Motor neuron (in vitro differentiated cells): ENCODE results near the gene TIMP3. TPM values are rescaled to one million over a fixed set of nuclear protein-coding genes. Genes with fewer than 3 reads are reported as not detected.

Experiments used
- ATAC-seq, 8 experiments: fragments of 200-7000 bp; cut with Tn5 transposase; replicated peaks in 6 of 8; 2 replicates each; pipeline ENCODE4 v1.8.0; 2021; ENCODE audit warnings: mild to moderate bottlenecking in 8 of 8, moderate library complexity in 8 of 8
- H3K27ac ChIP-seq, 2 donors: fragments of 250-450 bp; sonication (Bioruptor Pico); 2 replicates each; pipeline ENCODE4 v1.9.0; 2021; ENCODE audit warnings: antibody characterized with exemption in 2 of 2, mild to moderate bottlenecking in 2 of 2, moderate library complexity in 1 of 2
- H3K4me1 ChIP-seq, 2 donors: fragments of 250-450 bp; sonication (Bioruptor Pico); replicated peaks in 1 of 2; 2 replicates each; pipeline ENCODE4 v1.6.1; 2021; ENCODE audit warnings: antibody characterized with exemption in 2 of 2, mild to moderate bottlenecking in 2 of 2, moderate library complexity in 1 of 2
- H3K4me3 ChIP-seq, 5 donors: fragments of 250-450 bp; sonication (Bioruptor Pico); 2 replicates each; pipeline ENCODE4 v1.9.0; 2021; ENCODE audit warnings: antibody characterized with exemption in 5 of 5, mild to moderate bottlenecking in 5 of 5, moderate library complexity in 4 of 5
- WGBS, 10 experiments: fragments of 450-650 bp; shearing (Covaris generic); methylation state at CpG; one replicate each; pipeline ENCODE4 v1.0.0; 2022; 5-methylcytosine and 5-hydroxymethylcytosine counted together
- in situ Hi-C, 9 experiments: fragments of 400-800 bp; cut with MboI; loops; one replicate each; pipeline ENCODE4 v1.15.0; 2021; ENCODE audit warnings: low sequenced_read_pairs in 9 of 9, low pct_unique_long_range_greater_than_20kb in 2 of 9; ENCODE audit not compliant: unreplicated experiment in 9 of 9
- total RNA-seq, 8 experiments: library from RNA; unstranded; fragments of 300-600 nt; gene quantifications; 2 replicates each; pipeline versions ENCODE4 v1.2.3 to v1.2.4, GENCODE V29; 2022

Gene TIMP3
- total RNA-seq, 8 experiments from 2014 or later = 1.5 to 151 (median 10.9) TPM

GRCh38 chr22:32826537-32826936, 25.0 kb downstream of the TIMP3 start:
- no peak overlapping the region for H3K27ac ChIP-seq
- H3K4me1 ChIP-seq = peaks cover 7 to 14% of the 10 kb centered on the region in 2 donors
- 20 to 100% (median 84%) methylated on average over 1 to 2 of the region's 2 CpGs; no CpG with 5 or more reads in 2 of the 10 experiments for WGBS, 10 experiments
- in situ Hi-C loops = loop anchor here in 2 of 9 experiments (25.0 kb wide), 1 partner anchor 161 kb away; no protein-coding TSS in a partner anchor
- peak in 3 of 8 experiments; percentile 8 to 35 (median 14) for ATAC-seq
- no peak overlapping the region for H3K4me3 ChIP-seq

- WGBS, 10 experiments = 0 to 100% (median 77%) methylated on average over 1 to 5 of the region's 7 CpGs; no CpG with 5 or more reads in 2 of the 10 experiments
- H3K4me1 ChIP-seq = peaks cover 7 to 16% of the 10 kb centered on the region in 2 donors
- no peak overlapping the region for H3K27ac ChIP-seq
- H3K4me3 ChIP-seq = no peak overlapping the region
- in situ Hi-C loops = loop anchor here in 2 of 9 experiments (25.0 kb wide), 1 partner anchor 160 kb away; no protein-coding TSS in a partner anchor
- peak in 2 of 8 experiments; percentile 70 to 75 for ATAC-seq
Observed at GRCh38 chr22:32827049-32827602, 25.6 kb downstream of the TIMP3 start.

- no peak for ATAC-seq
- Histone ChIP-seq H3K4me1 (peaks cover 7 to 16% of the 10 kb centered on the region in 2 donors), H3K4me3 (no peak overlapping the region), H3K27ac (no peak overlapping the region)
- in situ Hi-C loops = loop anchor here in 2 of 9 experiments (25.0 kb wide), 1 partner anchor 159 kb away; no protein-coding TSS in a partner anchor
- 0 to 100% (median 80%) methylated on average over 1 to 2 of the region's 2 CpGs; no CpG with 5 or more reads in 3 of the 10 experiments for WGBS, 10 experiments
Observed at GRCh38 chr22:32828150-32828549, 26.6 kb downstream of the TIMP3 start.

- Histone ChIP-seq H3K27ac (no peak overlapping the region), H3K4me3 (no peak overlapping the region), H3K4me1 (peaks cover 7 to 16% of the 10 kb centered on the region in 2 donors)
- WGBS, 10 experiments = 33 to 86% (median 67%) methylated on average over 1 to 4 of the region's 5 CpGs; no CpG with 5 or more reads in 4 of the 10 experiments
- in situ Hi-C loops = loop anchor here in 2 of 9 experiments (25.0 kb wide), 1 partner anchor 159 kb away; no protein-coding TSS in a partner anchor
- ATAC-seq = no peak
Observed at GRCh38 chr22:32828561-32828960, 27.1 kb downstream of the TIMP3 start.

GRCh38 chr22:32829451-32829851, 27.9 kb downstream of the TIMP3 start:
- Histone ChIP-seq H3K4me1 (peaks cover 7 to 16% of the 10 kb centered on the region in 2 donors), H3K27ac (no peak overlapping the region), H3K4me3 (no peak overlapping the region)
- no peak for ATAC-seq
- in situ Hi-C loops = loop anchor here in 2 of 9 experiments (25.0 kb wide), 1 partner anchor 158 kb away; no protein-coding TSS in a partner anchor
- WGBS, 10 experiments = 38 to 94% (median 60%) methylated on average over 1 to 9 of the region's 10 CpGs; no CpG with 5 or more reads in 5 of the 10 experiments

- no peak overlapping the region for H3K4me3 ChIP-seq
- in situ Hi-C loops = loop anchor here in 2 of 9 experiments (25.0 kb wide), 1 partner anchor 157 kb away; no protein-coding TSS in a partner anchor
- H3K4me1 ChIP-seq = peaks cover 7 to 16% of the 10 kb centered on the region in 2 donors
- WGBS, 10 experiments = 0 to 100% (median 70%) methylated on average over 1 to 7 of the region's 11 CpGs; no CpG with 5 or more reads in 4 of the 10 experiments
- ATAC-seq = peak in 3 of 8 experiments; percentile 32 to 68 (median 65)
- no peak overlapping the region for H3K27ac ChIP-seq
Observed at GRCh38 chr22:32830473-32830872, 29.0 kb downstream of the TIMP3 start.

GRCh38 chr22:32830957-32831356, 29.5 kb downstream of the TIMP3 start:
- H3K27ac ChIP-seq = no peak overlapping the region
- no peak overlapping the region for H3K4me3 ChIP-seq
- no peak for ATAC-seq
- in situ Hi-C loops = loop anchor here in 2 of 9 experiments (25.0 kb wide), 1 partner anchor 156 kb away; no protein-coding TSS in a partner anchor
- 86 to 100% (median 100%) methylated on average over 1 to 2 of the region's 2 CpGs; no CpG with 5 or more reads in 5 of the 10 experiments for WGBS, 10 experiments
- peaks cover 7 to 16% of the 10 kb centered on the region in 2 donors for H3K4me1 ChIP-seq

GRCh38 chr22:32831584-32831983, 30.1 kb downstream of the TIMP3 start:
- 65 to 92% (median 80%) methylated on average over 1 to 3 of the region's 3 CpGs; no CpG with 5 or more reads in 2 of the 10 experiments for WGBS, 10 experiments
- in situ Hi-C loops = loop anchor here in 2 of 9 experiments (25.0 kb wide), 1 partner anchor 156 kb away; no protein-coding TSS in a partner anchor
- Histone ChIP-seq H3K4me3 (no peak overlapping the region), H3K4me1 (peaks cover 7 to 16% of the 10 kb centered on the region in 2 donors), H3K27ac (no peak overlapping the region)
- ATAC-seq = no peak

- H3K27ac ChIP-seq = no peak overlapping the region
- ATAC-seq = no peak
- peaks cover 7 to 16% of the 10 kb centered on the region in 2 donors for H3K4me1 ChIP-seq
- 29 to 92% (median 73%) methylated on average over 1 to 4 of the region's 4 CpGs for WGBS, 10 experiments
- no peak overlapping the region for H3K4me3 ChIP-seq
- in situ Hi-C loops = loop anchor here in 2 of 9 experiments (25.0 kb wide), 1 partner anchor 155 kb away; no protein-coding TSS in a partner anchor
Observed at GRCh38 chr22:32832174-32832573, 30.7 kb downstream of the TIMP3 start.

- 20 to 87% (median 67%) methylated on average over 1 to 7 of the region's 7 CpGs; no CpG with 5 or more reads in 1 of the 10 experiments for WGBS, 10 experiments
- Histone ChIP-seq H3K4me1 (peaks cover 19 to 22% of the 10 kb centered on the region in 2 donors), H3K4me3 (no peak overlapping the region), H3K27ac (no peak overlapping the region)
- ATAC-seq = peak in 1 of 8 experiments; percentile 25
- in situ Hi-C loops = loop anchor here in 2 of 9 experiments (25.0 kb wide), 1 partner anchor 151 kb away; no protein-coding TSS in a partner anchor
Observed at GRCh38 chr22:32836280-32837123, 35.0 kb downstream of the TIMP3 start.

- ATAC-seq = no peak
- in situ Hi-C loops = loop anchor here in 2 of 9 experiments (25.0 kb wide), 1 partner anchor 150 kb away; no protein-coding TSS in a partner anchor
- 50 to 100% (median 92%) methylated on average over 2 to 7 of the region's 9 CpGs; no CpG with 5 or more reads in 2 of the 10 experiments for WGBS, 10 experiments
Observed at GRCh38 chr22:32837142-32837541, 35.6 kb downstream of the TIMP3 start.

GRCh38 chr22:32837803-32838202, 36.3 kb downstream of the TIMP3 start:
- in situ Hi-C loops = loop anchor here in 2 of 9 experiments (25.0 kb wide), 1 partner anchor 149 kb away; no protein-coding TSS in a partner anchor
- Histone ChIP-seq H3K4me1 (peaks cover 17 to 23% of the 10 kb centered on the region in 2 donors), H3K4me3 (no peak overlapping the region), H3K27ac (no peak overlapping the region)
- ATAC-seq = peak in 2 of 8 experiments; percentile 65 to 78
- 80 to 100% (median 100%) methylated on average over 1 to 4 of the region's 4 CpGs; no CpG with 5 or more reads in 2 of the 10 experiments for WGBS, 10 experiments

More at GRCh38 chr22:32837142-32837541, 35.6 kb downstream of the TIMP3 start:
- Histone ChIP-seq H3K27ac (no peak overlapping the region), H3K4me3 (no peak overlapping the region), H3K4me1 (peaks cover 17 to 23% of the 10 kb centered on the region in 2 donors)
